Panc1 (cell line): ENCODE measurements around the gene UGT1A8. TPM values are rescaled to one million over a fixed set of nuclear protein-coding genes. Genes with fewer than 3 reads are reported as not detected.

Experiments
- ATAC-seq: fragments of 200-7000 bp; cut with Tn5 transposase; 2 replicates; pipeline ENCODE4 v1.9.1; 2020; ENCODE audit warnings: mild to moderate bottlenecking, moderate library complexity
- BruUV-seq: library from RNA; stranded (reverse); fragments of 400-500 nt; replicated peaks from 2 replicates; lab custom pipeline; 2021; lab: Mats Ljungman, UMichigan
- CTCF ChIA-PET: fragments of 300-600 bp; sonication (Branson Sonifier 250); formaldehyde crosslinking; loops from one replicate; lab custom pipeline; 2022; ENCODE audit warnings: antibody characterized with exemption; lab: Charles Lee
- POLR2A ChIA-PET: fragments of 300-600 bp; sonication (Branson Sonifier 250); formaldehyde crosslinking; loops from one replicate; lab custom pipeline; 2022; ENCODE audit warnings: antibody characterized with exemption; lab: Charles Lee
- DNase-seq: peaks from one replicate; pipeline ENCODE4 v3.0.0-alpha.2; 2010; ENCODE audit warnings: low read depth, low spot score
- H3K27ac ChIP-seq: 2 replicates; pipeline ENCODE4 v1.5.1; 2011; ENCODE audit warnings: mild to moderate bottlenecking, low read length, inconsistent platforms
- H3K27me3 ChIP-seq: fragments of 200-500 bp; sonication (Bioruptor generic); 2 replicates; pipeline ENCODE4 v1.6.0; 2014; ENCODE audit warnings: low read length, inconsistent platforms; ENCODE audit not compliant: control insufficient read depth, insufficient read depth
- H3K36me3 ChIP-seq: fragments of 200-500 bp; sonication (Bioruptor generic); 2 replicates; pipeline ENCODE4 v1.5.1; 2014; ENCODE audit warnings: inconsistent platforms, mild to moderate bottlenecking, low read length, moderate library complexity; ENCODE audit not compliant: control insufficient read depth, insufficient read depth
- H3K4me1 ChIP-seq: 2 replicates; pipeline ENCODE4 v1.5.1; 2011; ENCODE audit warnings: inconsistent platforms, mild to moderate bottlenecking, low read length, moderate library complexity; ENCODE audit not compliant: control insufficient read depth, insufficient read depth
- H3K4me3 ChIP-seq, 2 experiments: 2 replicates each; pipeline ENCODE4 v1.5.1; 2011 to 2012; ENCODE audit warnings: low read depth in 2 of 2, low read length in 2 of 2, mild to moderate bottlenecking in 2 of 2, inconsistent platforms in 1 of 2, moderate library complexity in 1 of 2
- H3K9me3 ChIP-seq: fragments of 200-500 bp; sonication (Bioruptor generic); 2 replicates; pipeline ENCODE4 v1.5.1; 2014; ENCODE audit warnings: low read depth, mild to moderate bottlenecking, inconsistent platforms, low read length, moderate library complexity; ENCODE audit not compliant: control insufficient read depth, insufficient read depth
- POLR2AphosphoS5 ChIP-seq: IDR thresholded peaks from 2 replicates; pipeline ENCODE4 v1.6.1; 2012; ENCODE audit warnings: mild to moderate bottlenecking, low read depth, low read length, moderate library complexity
- SIN3A ChIP-seq: IDR thresholded peaks from 2 replicates; pipeline ENCODE4 v1.6.1; 2012; ENCODE audit warnings: low read depth, mild to moderate bottlenecking, low read length, moderate library complexity, borderline replicate concordance; ENCODE audit not compliant: insufficient read depth
- TCF7L2 ChIP-seq: IDR thresholded peaks from 2 replicates; pipeline ENCODE4 v1.6.1; 2011; ENCODE audit warnings: mild to moderate bottlenecking, low read depth, low read length, inconsistent platforms
- in situ Hi-C: cut with HindIII; loops from 2 replicates; pipeline ENCODE4 v1.10.0; 2016; ENCODE audit warnings: low sequenced_read_pairs, low pct_unique_long_range_greater_than_20kb
- intact Hi-C: fragments of 100-400 bp; cut with micrococcal nuclease; formaldehyde crosslinking; loops from one replicate; pipeline ENCODE4 v1.10.0; 2022; ENCODE audit not compliant: unreplicated experiment
- total RNA-seq: library from RNA; stranded (reverse); gene quantifications from one replicate; pipeline ENCODE4 v1.2.1, GENCODE V29; 2021; ENCODE audit not compliant: unreplicated experiment
- TF ChIP-seq, protein P1 (sequence below), 2 experiments: IDR thresholded peaks; 2 replicates each; pipeline ENCODE4 v1.6.1; 2011 to 2012; ENCODE audit warnings: low read depth in 2 of 2, control low read depth in 1 of 2, low read length in 1 of 2, mild to moderate bottlenecking in 1 of 2, moderate library complexity in 1 of 2; ENCODE audit not compliant: insufficient read depth in 1 of 2
- TF ChIP-seq, protein P2 (sequence below): fragments of 450-650 bp; IDR thresholded peaks from 2 replicates; pipeline ENCODE4 v1.5.1; 2017; ENCODE audit warnings: mild to moderate bottlenecking

Gene UGT1A8
- total RNA-seq, 1 experiment from 2014 or later = 0.15 TPM

DNA sequence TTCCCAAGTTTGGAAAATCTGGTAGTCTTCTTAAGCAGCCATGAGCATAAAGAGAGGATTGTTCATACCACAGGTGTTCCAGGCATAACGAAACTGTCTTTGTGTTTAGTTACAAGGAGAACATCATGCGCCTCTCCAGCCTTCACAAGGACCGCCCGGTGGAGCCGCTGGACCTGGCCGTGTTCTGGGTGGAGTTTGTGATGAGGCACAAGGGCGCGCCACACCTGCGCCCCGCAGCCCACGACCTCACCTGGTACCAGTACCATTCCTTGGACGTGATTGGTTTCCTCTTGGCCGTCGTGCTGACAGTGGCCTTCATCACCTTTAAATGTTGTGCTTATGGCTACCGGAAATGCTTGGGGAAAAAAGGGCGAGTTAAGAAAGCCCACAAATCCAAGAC lies 154.7 kb downstream of the UGT1A8 start:
- H3K27ac ChIP-seq = no peak overlapping the region
- no TSS peak for BruUV-seq
- no peak overlapping the region for H3K4me3 ChIP-seq
- H3K4me1 ChIP-seq = no peaks in the 10 kb centered on the region
- intact Hi-C loops (no loop called here), in situ Hi-C loops (no loop called here)
- TF ChIP-seq POLR2AphosphoS5 (no peak), SIN3A (no peak), TCF7L2 (no peak)
- TF ChIP-seq, protein P1, sequence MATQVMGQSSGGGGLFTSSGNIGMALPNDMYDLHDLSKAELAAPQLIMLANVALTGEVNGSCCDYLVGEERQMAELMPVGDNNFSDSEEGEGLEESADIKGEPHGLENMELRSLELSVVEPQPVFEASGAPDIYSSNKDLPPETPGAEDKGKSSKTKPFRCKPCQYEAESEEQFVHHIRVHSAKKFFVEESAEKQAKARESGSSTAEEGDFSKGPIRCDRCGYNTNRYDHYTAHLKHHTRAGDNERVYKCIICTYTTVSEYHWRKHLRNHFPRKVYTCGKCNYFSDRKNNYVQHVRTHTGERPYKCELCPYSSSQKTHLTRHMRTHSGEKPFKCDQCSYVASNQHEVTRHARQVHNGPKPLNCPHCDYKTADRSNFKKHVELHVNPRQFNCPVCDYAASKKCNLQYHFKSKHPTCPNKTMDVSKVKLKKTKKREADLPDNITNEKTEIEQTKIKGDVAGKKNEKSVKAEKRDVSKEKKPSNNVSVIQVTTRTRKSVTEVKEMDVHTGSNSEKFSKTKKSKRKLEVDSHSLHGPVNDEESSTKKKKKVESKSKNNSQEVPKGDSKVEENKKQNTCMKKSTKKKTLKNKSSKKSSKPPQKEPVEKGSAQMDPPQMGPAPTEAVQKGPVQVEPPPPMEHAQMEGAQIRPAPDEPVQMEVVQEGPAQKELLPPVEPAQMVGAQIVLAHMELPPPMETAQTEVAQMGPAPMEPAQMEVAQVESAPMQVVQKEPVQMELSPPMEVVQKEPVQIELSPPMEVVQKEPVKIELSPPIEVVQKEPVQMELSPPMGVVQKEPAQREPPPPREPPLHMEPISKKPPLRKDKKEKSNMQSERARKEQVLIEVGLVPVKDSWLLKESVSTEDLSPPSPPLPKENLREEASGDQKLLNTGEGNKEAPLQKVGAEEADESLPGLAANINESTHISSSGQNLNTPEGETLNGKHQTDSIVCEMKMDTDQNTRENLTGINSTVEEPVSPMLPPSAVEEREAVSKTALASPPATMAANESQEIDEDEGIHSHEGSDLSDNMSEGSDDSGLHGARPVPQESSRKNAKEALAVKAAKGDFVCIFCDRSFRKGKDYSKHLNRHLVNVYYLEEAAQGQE (IDR thresholded peaks at IDR 0.05; ENCODE audit: insufficient read depth in 1 of 2, low read depth in 2 of 2, low read length in 1 of 2) = no peak
- TF ChIP-seq, protein P2, sequence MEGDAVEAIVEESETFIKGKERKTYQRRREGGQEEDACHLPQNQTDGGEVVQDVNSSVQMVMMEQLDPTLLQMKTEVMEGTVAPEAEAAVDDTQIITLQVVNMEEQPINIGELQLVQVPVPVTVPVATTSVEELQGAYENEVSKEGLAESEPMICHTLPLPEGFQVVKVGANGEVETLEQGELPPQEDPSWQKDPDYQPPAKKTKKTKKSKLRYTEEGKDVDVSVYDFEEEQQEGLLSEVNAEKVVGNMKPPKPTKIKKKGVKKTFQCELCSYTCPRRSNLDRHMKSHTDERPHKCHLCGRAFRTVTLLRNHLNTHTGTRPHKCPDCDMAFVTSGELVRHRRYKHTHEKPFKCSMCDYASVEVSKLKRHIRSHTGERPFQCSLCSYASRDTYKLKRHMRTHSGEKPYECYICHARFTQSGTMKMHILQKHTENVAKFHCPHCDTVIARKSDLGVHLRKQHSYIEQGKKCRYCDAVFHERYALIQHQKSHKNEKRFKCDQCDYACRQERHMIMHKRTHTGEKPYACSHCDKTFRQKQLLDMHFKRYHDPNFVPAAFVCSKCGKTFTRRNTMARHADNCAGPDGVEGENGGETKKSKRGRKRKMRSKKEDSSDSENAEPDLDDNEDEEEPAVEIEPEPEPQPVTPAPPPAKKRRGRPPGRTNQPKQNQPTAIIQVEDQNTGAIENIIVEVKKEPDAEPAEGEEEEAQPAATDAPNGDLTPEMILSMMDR = no peak
- POLR2A ChIA-PET = no interaction called here
- DNase-seq (no peak), ATAC-seq (no peak)
- no peaks in the 10 kb centered on the region for H3K9me3 ChIP-seq
- no peaks in the 10 kb centered on the region for H3K36me3 ChIP-seq
- no peaks in the 10 kb centered on the region for H3K27me3 ChIP-seq
- CTCF ChIA-PET = no interaction called here

DNA sequence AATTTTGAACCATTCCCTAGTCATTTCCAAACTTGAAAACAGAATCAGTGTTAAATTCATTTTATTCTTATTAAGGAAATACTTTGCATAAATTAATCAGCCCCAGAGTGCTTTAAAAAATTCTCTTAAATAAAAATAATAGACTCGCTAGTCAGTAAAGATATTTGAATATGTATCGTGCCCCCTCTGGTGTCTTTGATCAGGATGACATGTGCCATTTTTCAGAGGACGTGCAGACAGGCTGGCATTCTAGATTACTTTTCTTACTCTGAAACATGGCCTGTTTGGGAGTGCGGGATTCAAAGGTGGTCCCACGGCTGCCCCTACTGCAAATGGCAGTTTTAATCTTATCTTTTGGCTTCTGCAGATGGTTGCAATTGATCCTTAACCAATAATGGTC lies 155.2 kb downstream of the UGT1A8 start:
- Histone ChIP-seq H3K36me3 (no peaks in the 10 kb centered on the region), H3K27ac (no peak overlapping the region), H3K27me3 (no peaks in the 10 kb centered on the region), H3K4me3 (no peak overlapping the region), H3K9me3 (no peaks in the 10 kb centered on the region), H3K4me1 (no peaks in the 10 kb centered on the region)
- in situ Hi-C loops = no loop called here
- TF ChIP-seq TCF7L2 = no peak
- TF ChIP-seq, protein P1 (IDR thresholded peaks at IDR 0.05; ENCODE audit: insufficient read depth in 1 of 2, low read depth in 2 of 2, low read length in 1 of 2) = no peak
- TF ChIP-seq, protein P2 = peak; percentile 54
- intact Hi-C loops = no loop called here
- ATAC-seq (peak; percentile 78; the same call in 1 of the 2 replicates), DNase-seq (no peak)
- BruUV-seq = no TSS peak
- CTCF ChIA-PET = interaction anchor here (0.6 kb wide), 1 partner anchor 12 kb away, joined by 3 read pairs; no protein-coding TSS in a partner anchor
- POLR2A ChIA-PET = no interaction called here
